ENCODE results near the gene ABCC1.
"Not testable (repeated sequence)": the region's sequence is repeated elsewhere in the genome, so short reads cannot be mapped to it uniquely, and the experiment has no call there.

The ABCC1 gene

DNA sequence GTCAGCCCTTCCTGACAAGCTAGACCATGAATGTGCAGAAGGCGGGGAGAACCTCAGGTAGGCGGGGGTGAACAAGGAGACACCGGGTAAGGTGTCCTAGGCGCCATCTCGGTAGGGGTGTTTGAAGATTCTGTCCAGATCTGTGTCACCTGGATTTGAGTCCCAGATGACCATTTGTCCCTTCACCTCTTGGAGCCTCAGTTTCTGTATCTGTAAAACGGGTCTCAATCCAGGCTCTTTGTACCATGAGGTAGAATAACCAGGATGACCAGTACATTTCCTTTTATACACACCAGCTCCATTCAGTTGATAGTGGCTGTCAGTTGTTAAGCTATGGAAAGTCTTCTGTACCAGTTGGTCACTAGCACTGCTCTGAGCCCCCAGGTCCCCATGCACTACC is 187.2 kb downstream of the ABCC1 start:
- no peak for DNase-seq (ENCODE audit: low read depth in 1 of 2, low spot score in 1 of 2)

DNA sequence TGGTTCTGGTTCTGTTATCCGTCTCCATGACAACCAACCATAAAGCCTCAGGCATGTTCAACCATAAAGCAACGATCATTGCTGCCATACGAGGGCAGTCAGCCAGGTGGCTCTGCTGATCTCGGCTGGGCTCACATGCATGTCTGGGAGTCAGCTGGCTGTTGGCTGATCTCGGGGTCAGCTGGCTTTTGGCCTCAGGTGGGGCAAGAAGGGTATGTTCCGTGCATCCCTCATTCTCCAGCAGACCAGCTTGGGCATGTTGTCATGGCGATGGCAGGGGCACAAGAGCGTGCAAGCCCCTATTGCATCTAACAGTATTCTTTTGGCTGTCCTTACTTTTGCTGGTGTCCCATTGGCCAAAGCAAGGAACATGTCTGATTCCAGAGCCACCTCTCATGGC is 187.7 kb downstream of the ABCC1 start:
- DNase-seq (ENCODE audit: low read depth in 1 of 2, low spot score in 1 of 2), result no peak

DNA sequence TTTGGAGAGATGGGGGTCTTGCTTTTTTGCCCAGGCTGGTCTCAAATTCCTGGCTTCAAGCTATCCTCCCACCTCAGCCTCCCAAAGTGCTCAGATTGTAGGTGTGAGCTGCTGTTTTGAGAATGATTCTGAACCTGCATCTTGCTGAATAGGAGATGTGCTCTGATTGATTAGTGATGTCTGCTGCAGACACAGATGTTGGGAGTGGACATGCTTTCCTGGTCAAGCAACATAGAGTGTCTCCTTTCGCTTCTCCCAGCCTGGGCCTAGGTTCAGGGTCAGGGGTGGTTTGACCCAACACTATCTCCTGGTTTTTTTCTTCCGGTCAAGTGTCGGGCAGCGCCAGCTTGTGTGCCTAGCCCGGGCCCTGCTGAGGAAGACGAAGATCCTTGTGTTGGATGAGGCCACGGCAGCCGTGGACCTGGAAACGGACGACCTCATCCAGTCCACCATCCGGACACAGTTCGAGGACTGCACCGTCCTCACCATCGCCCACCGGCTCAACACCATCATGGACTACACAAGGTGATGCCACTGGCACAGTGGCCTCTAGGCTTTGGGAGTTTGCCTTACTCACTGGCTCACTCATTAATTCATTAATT is 188.7 kb downstream of the ABCC1 start:
- DNase-seq (ENCODE audit: low read depth in 1 of 2, low spot score in 1 of 2), result no peak

DNA sequence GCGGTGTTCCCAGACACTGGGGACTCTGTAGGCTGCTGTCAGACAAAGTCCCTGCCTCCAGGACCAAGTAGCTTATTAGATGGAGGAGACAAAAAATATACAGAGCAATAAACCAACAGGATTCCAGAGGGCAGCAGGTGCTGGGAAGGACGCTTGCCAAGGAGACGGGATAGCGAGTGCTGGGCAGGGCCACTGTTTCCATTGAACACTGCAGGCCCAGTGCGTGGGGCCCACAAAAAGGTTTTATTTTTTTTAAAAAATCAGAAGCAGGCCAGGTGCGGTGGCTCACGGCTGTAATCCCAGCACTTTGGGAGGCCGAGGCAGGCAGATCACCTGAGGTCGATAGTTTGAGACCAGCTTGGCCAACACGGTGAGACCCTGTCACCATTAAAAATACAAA is 189.6 kb downstream of the ABCC1 start:
- no peak for DNase-seq (ENCODE audit: low read depth in 1 of 2, low spot score in 1 of 2)

DNA sequence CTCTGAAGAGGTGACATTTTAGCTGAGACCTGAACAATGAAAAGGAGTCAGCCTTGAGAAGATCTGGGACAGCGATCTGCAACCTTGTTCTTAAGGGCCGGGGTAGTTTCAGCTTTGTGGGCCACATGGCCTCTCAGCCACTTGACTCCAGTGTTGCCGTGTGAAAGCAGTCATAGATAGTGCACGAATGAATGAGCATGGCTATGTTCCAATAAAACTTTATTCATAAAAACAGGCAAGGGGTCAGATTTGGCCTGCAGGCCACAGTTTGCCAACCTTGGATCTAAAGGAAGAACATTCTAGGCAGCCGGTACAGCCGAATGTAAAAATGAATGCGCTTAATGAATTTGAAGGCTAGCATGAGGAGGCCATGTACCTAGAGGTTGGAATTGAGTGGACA is 190.4 kb downstream of the ABCC1 start:
- DNase-seq (ENCODE audit: low read depth in 1 of 2, low spot score in 1 of 2), result no peak

DNA sequence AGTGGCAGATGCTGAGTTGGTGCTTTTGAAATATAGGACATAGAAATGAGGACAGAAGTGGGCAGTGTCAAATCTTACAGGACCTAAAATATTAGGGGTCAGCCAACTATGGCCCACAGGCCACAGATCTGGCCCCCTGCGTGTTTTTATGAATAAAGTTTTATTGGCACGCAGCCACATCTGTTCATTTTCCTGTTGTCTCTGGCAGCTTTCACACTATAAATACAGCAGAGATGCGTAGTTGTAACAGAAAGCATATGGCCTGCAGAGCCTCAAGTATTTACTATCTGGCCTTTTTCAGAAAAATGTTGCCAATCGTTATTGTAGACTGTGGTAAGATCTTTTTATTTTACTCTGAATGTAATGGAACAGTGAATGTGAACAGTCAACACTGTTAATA is 191.1 kb downstream of the ABCC1 start:
- no peak for DNase-seq (ENCODE audit: low read depth in 1 of 2, low spot score in 1 of 2)

DNA sequence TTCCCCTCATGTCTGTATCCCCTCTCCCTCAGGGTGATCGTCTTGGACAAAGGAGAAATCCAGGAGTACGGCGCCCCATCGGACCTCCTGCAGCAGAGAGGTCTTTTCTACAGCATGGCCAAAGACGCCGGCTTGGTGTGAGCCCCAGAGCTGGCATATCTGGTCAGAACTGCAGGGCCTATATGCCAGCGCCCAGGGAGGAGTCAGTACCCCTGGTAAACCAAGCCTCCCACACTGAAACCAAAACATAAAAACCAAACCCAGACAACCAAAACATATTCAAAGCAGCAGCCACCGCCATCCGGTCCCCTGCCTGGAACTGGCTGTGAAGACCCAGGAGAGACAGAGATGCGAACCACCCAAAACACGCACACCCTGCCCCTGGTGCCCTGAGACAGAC is 191.7 kb downstream of the ABCC1 start:
- DNase-seq (ENCODE audit: low read depth in 1 of 2, low spot score in 1 of 2), result no peak

DNA sequence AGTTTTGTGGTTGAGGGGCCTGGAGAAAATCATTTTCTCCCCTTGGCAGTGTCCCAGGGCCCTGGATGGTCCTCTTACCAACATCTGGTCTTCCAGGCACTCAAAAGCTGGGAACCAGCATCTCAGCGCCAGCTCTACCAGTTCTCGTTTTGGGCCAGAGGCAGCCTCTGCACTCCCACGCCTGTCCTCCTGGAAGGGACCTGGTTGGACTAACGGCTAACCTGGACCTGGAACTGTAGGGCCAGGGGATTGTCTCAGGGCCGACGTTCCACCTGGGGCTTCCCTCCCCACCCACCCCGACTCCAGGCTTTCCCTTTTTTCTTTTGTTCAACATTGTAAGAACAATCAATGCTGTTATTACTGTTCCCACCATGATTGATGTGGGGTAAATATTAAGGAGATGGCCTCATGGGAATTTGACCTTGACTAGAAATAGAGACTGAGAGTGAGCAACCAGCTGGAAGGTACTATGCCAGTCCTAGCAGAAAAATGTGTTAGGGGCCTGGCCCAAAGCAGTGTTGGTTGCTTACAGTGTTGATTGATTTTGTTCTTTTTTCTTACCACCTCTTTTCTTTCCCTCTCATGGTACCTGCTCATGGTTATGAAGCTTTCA is 192.5 kb downstream of the ABCC1 start:
- no peak for DNase-seq (ENCODE audit: low read depth in 1 of 2, low spot score in 1 of 2)

DNA sequence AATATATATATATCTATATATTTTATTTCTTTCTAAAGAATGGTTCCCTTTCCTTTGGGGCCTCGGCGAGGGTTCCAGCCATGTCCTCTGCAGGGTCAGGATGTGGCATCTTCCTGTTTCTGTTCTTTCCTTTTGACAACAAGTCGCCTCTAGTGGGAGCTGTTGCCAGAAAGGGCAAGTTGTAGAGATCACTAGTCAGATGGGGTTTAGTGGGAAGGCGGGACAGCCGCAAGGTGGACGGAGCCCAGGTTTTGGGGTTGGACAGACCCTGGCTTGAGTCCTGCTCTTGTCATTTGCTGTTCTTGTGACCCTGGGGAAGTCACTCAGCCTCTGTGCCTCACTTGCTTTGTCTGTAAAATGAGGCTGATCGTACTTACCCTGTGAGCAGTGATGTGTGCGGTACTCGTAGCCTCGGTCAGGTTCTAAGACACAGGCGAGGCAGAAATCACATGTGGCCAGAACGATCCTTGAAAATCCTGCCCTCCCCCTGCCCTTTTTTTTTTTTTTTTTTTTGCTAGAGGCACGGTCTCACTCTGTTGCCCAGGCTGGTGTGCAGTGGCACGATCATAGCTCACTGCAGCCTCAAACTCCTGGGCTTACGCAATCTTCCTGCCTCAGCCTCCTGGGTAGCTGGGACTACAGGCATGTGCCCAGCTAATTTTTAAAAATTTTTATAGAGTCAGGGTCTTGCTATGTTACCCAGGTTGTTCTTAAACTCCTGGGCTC is 193.8 kb downstream of the ABCC1 start:
- DNase-seq (ENCODE audit: low read depth in 1 of 2, low spot score in 1 of 2), result no peak

DNA sequence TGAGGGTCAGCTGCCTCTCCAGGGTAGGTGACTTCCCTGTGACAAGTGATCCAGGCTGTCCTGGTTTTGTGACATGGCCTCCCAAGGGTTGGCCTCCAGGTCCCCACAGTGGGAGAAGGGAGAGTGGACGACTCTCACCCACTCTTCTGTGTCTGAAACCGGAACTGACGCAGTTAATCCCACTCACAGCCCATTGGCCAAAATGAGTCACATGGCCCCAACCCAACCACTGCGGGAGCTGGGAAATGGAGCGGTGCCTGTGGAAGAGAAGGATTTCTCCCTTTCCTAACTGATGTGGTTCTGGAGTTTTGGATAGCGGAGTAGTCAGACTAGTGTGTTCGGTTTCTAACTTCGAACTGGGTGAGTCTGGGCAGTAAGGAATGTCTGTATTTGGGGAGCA is 194.5 kb downstream of the ABCC1 start:
- no peak for DNase-seq (ENCODE audit: low read depth in 1 of 2, low spot score in 1 of 2)

DNA sequence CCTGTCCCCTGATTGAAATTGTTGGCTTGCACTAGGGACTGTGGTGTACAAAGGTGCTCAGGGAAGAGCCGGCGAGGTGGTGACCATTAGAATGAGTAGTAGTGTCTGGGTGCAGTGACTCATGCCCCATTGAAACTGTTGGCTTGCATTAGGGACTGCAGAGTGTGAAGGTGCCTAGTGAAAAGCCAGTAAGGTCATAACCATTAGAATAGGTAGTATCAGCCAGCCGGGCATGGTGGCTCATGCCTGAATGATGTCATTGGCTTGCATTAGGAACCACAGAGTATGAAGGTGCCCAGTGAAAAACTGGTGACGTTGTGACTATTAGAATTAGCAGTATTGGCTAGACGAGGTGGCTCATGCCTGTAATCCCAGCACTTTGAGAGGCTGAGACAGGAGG is 195.0 kb downstream of the ABCC1 start:
- DNase-seq (ENCODE audit: low read depth in 1 of 2, low spot score in 1 of 2), result no peak

DNA sequence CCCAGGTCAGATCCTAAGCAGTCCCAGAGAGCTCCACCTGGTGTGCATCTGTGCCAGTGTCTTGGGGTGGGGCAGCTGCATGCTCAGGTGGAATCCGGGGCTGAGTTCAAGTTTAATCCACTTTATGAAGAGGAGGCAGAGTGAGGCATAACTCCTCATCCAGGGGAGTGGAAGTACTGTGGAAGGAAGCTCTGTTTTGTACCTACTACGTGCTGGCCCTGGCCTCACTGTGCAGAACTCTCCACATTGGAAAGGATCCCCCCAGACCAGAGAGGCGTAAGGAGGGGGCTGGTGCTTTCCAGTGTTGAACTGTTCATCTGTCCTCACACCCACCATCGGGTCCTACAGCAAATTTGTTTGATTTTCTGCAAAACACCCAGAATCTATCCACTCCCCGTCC is 195.9 kb downstream of the ABCC1 start:
- DNase-seq (ENCODE audit: low read depth in 1 of 2, low spot score in 1 of 2), result no peak

DNA sequence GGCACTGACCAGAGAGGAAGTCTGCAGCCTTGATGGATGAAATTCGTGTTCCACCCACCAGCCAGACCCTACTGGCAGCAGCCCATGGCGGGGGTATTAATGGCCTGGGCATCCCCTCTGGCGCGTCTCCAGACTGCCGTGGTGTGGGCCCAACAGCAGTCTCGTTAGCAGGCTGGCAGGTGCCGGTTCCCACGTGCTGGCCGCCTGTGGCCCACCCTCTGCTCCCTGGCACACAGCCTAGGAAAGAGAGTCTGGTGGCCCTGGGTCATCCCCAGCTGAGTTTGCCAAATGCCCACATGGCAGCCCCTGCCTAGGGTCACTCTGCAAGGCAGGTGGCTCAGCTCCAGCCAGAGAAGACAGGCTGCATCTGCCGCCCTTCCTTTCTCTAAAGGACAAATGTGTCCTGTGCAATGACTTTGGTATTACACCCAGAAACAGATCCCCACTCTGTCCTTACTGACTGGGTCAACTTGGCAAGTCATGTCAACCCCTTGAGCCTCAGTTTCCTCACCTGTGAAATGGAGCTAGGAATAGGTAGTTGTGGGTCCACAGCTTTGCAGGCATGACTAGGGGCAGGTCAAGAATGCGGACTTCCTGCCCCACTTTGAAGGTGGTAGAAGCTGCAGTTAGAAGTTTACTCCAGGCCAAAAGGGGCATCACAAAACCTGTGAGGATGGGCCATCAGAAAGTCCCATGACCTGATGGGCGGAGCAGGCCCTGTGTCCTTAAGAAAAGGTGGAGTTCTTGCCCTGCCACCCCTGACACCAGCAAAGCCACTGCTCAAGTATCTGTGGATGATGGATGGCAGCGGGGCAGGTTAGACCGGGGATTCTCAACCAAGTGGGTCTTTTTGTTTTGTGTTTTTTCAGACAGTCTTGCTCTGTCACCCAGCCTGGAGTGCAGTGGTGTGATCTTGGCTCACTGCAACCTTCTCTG is 197.2 kb downstream of the ABCC1 start:
- no peak for DNase-seq (ENCODE audit: low read depth in 1 of 2, low spot score in 1 of 2)

DNA sequence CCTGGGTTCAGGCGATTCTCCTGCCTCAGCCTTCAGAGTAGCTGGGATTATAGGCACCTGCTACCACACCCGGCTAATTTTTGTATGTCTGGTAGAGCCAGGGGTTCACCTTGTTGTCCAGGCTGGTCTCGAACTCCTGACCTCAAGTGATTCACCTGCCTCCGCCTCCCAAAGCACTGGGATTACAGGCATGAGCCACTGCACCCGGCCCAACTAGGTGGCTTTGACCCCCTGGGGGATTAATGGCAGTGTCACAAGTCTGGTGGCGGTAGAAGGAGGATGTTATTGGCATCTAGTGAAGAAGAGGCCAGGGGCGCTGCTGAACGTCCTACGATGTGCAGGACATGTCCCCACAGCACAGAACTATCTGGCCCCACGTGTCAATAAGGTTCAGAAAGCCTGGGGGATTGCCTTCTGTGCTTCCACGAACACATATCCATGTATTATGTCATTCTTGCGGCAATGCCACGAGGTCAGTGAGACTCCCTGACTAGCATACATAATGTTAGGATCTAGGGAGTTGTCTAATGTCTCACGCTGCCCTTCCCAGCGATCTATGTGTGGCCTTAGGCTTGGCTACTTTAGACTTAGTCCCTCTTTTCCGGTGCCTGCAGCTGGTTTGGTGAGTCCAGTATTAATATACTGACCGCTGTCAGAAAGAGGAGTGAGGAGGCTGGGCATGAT is 198.0 kb downstream of the ABCC1 start:
- DNase-seq (ENCODE audit: low read depth in 1 of 2, low spot score in 1 of 2), result no peak

DNA sequence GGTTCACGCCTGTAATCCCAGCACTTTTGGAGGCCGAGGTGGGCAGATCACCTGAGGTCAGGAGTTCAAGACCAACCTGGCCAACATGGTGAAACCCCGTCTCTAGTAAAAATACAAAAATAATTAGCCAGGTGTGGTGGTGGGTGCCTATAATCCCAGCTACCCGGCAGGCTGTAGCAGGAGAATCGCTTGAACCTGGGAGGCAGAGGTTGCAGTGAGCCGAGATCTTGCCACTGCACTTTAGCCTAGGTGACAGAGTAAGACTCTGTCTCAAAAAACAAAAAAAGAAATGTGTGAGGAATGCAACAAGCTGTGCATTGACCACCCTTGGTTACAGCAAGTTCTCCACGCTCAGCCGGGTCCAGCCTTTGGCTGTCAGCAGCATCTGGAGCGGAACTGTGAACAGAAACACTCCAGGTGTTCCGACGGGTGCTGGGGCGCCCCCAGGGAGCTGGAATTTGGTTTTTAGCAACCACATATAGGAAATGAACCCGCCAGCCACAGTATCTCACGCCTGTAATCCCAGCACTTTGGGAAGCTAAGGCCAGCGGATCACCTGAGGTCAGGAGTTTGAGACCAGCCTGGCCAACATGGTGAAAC is 198.7 kb downstream of the ABCC1 start:
- not testable (repeated sequence) for DNase-seq (ENCODE audit: low read depth in 1 of 2, low spot score in 1 of 2)

DNA sequence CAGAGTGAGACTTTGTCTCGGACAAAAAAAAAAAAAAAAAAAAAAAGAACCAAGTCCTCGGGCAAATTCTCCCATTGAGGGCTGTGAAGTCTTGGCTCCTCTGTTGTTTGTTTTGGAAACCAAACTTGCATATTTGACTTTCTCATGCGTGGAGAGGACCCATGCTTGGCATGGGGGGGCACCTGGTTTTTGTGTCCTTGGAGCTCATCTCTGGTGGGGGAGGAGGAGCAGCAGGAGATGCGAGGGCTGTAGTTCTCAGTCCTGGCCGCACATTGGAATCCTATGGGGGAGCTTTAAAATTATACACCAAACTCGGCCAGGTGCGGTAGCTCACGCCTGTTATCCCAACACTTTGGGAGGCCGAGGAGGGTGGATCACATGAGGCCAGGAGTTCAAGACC is 199.3 kb downstream of the ABCC1 start:
- DNase-seq (ENCODE audit: low read depth in 1 of 2, low spot score in 1 of 2), result no peak

DNA sequence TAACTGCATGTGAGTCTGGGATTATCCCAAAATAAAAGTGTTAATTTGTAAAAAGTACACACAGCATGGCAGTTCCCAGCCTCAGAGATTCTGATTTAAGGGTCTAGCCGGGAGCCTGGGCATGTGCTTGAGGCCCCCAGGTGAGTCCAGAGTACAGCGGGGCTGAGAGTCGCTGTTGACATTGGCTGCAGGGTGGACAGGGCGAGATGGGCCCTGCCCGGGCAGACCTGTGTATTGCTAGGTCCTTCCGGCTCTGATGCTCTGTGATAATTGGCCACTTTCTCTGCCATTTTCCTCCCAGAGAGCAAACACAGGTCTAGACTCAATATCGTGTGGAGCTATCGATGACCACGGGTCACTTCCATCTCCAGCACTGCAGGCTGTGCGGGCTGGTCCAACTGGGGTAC is 200.3 kb downstream of the ABCC1 start:
- no peak for DNase-seq (ENCODE audit: low read depth in 1 of 2, low spot score in 1 of 2)

DNA sequence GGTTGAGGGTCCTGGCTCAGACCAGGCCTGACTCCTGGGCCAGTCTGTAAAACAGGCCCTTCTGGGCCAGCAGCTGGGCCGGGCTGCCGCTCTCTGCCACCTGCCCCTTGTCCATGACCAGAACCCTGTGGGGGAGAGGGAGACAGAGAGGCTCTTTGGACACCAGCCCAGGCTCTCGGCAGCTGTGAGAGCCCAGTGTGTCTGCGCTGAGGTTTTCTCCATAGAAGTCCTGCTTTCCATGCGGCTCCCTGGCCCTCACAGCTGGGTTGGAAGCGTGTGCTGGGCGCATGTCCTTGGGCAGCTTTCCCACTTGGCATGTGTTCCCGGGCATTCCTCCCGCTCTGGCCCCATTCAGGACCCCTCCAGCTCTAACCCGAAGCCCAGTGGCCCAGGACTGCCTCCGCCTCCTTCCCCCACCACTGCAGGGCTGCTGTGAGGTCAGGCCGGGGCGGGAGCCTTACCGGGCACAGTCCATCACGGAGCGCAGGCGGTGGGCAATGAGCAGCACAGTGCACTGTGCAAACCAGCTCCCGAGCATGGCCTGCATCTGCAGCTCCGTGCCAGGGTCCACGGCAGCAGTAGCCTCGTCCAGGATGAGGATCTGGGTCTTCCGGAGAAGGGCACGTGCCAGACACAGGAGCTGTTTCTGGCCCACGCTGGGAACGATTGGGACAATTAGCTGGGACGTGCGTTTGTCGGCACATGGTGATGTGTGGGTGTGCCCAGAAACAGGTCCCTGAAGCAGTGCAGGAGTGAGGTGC is 200.9 kb downstream of the ABCC1 start:
- no peak for DNase-seq (ENCODE audit: low read depth in 1 of 2, low spot score in 1 of 2)

DNA sequence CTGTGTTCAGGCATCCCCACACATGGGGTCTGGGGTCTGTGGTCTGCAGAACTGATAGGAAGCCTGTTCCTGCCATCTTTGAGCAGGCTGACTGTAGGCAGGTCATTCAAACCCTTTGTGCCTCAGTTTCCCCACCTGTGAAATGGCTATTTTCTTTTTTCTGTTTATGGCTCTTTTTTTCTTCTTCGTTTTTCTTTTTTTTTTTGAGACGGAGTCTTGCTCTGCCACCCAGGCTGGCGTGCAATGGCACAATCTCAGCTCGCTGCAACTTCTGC is 201.4 kb downstream of the ABCC1 start:
- no peak for DNase-seq (ENCODE audit: low read depth in 1 of 2, low spot score in 1 of 2)

DNA sequence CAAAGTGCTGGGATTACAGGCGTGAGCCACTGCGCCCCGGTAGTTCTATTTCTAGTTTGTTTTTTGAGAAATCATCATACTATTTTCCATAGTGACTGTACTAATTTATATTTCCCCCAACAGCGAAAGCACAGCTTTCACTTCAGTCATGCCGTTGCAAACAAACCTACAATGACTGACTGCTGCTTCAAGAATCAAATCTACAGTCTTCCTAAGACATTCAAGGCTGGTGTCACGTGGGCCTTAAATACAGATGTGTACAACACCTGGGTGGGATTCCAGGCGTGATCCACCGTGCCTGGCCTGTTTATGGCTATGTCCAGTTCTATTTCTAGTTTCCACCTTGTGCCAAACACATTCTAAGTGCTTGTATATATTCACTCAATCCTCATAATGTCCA is 201.9 kb downstream of the ABCC1 start:
- DNase-seq (ENCODE audit: low read depth in 1 of 2, low spot score in 1 of 2), result no peak
